Esophagus squamous epithelium (tissue), 4 donors: ENCODE results near the gene ASXL1.

ENCODE experiments used
- POLR2A ChIP-seq, 4 donors: fragments of 450-650 bp; IDR thresholded peaks; one replicate each; pipeline ENCODE4 v1.6.1; 2017; ENCODE audit warnings: antibody characterized with exemption in 4 of 4, mild to moderate bottlenecking in 4 of 4, moderate library complexity in 3 of 4
- TF ChIP-seq, protein P1 (sequence below), 6 experiments: fragments of 450-650 bp in 4 of 6; fragments of 200-600 bp in 2 of 6; sonication (generic) in 2 of 6; IDR thresholded peaks; one replicate each; pipeline ENCODE4 v1.5.1; 2016 to 2019; ENCODE audit warnings: antibody characterized with exemption in 6 of 6, mild to moderate bottlenecking in 4 of 6, moderate library complexity in 4 of 6

DNA sequence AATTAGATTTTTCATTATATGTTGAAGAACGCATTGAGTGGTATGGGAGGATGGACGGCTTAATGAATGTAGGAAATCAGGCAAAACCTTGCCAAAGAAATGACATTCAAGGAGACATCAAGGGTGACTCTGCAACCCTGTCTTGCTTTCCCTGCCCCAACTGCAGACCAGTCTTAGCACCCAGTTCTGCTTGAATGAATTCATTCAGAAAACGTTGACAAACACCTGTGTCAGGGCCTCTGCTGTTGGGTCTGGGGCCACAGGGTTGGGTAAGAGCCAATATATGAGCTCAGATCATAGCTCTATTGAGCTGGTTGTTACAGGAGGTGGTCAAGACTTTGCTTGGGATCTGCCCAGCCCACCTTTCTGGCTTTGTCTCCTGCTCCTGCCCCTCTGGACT, 7.7 kb upstream of the ASXL1 start:
- TF ChIP-seq, protein P1, sequence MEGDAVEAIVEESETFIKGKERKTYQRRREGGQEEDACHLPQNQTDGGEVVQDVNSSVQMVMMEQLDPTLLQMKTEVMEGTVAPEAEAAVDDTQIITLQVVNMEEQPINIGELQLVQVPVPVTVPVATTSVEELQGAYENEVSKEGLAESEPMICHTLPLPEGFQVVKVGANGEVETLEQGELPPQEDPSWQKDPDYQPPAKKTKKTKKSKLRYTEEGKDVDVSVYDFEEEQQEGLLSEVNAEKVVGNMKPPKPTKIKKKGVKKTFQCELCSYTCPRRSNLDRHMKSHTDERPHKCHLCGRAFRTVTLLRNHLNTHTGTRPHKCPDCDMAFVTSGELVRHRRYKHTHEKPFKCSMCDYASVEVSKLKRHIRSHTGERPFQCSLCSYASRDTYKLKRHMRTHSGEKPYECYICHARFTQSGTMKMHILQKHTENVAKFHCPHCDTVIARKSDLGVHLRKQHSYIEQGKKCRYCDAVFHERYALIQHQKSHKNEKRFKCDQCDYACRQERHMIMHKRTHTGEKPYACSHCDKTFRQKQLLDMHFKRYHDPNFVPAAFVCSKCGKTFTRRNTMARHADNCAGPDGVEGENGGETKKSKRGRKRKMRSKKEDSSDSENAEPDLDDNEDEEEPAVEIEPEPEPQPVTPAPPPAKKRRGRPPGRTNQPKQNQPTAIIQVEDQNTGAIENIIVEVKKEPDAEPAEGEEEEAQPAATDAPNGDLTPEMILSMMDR (IDR thresholded peaks at IDR 0.05), result no peak
- TF ChIP-seq POLR2A (IDR thresholded peaks at IDR 0.05), result no peak
